Measurements from ENCODE around the gene SMAD7.

Gene SMAD7

GRCh38 chr18:48959921-48960920, 9.5 kb upstream of the SMAD7 start:
- DNase-seq (ENCODE audit: low spot score) = no peak

DNA sequence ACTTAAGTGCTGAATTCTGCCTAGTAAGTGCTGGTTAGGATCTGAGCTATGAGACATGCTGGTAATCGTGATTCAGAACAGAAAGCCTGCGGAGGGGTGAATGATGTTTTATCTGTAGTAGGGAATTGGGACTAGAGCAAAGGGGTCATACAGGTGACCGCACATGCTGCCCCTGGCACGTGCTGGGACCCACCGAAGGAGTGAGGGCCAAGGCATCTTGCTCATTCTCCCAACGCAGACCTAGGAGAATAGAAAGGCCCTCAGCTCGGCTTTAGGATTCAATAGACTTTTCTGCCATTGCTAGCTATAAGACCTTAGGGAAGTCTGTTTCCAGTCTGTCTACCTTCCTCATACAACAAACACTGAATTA, 8.8 kb upstream of the SMAD7 start:
- no peak for DNase-seq (ENCODE audit: low spot score)

DNA sequence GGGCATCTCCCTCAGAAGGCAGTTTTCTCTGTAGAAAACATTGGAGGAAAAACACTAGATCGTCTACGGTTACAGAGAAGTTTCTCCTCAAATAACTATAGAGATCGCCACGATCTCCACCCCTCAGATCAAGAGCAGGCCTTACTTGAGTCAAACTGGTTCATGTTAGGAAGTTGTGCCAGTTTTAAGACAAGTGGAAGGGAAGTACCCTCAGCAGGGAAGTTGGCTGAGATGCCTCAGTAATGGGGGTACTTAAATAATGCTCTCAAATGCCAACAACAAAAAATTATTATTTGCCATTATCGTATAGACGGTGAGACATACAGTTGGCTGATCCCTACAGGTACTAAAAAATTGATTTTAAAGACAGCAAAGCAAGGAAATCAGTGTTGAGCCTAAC, 8.2 kb upstream of the SMAD7 start:
- no peak for DNase-seq (ENCODE audit: low spot score)

GRCh38 chr18:48957616-48958015, 6.9 kb upstream of the SMAD7 start:
- DNase-seq (ENCODE audit: low spot score) = no peak

- no peak for DNase-seq (ENCODE audit: low spot score)
These were observed 6.4 kb upstream of the SMAD7 start for GRCh38 chr18:48957136-48957535.

DNA sequence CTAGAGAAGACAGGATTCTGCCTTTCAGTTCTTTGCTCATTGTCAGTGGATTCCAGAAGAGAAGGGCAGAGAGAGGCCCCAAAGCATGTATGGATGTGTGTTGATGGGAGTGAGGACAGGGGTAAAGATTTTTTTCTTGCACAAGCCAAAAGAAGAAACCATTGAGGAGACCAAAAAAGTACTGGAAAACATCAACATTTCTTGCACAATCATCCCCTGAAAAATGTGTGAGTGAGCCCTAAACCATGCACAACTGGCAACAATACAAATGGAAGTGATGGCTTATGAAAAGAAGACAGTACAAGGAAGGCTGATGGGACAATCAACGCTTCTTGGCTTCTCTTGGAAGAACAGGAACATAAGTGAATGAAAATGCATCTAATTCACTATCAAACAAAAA, 5.6 kb upstream of the SMAD7 start:
- DNase-seq (ENCODE audit: low spot score) = no peak

DNA sequence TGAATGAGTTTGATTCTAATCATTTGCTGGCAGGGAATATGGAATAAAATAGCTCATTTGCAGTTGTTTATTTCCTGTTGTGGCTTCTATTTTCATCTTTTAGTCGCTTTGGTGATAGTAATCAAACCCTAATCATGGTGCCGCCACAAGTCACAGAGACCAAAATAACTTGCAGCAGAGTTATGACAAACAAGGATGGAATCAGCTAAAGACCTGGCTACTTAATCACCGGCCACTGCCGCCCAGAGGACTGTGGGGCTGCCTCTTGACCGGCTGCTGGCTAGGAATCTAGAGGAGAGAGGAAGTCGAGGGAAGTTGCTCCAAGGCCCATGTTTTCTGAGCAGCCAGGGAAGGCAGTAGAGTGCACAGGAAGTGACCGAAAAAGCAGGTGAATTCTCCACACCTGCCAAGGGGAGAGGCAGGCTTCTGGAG, 5.1 kb upstream of the SMAD7 start:
- peak; percentile 76 for DNase-seq (ENCODE audit: low spot score)

- DNase-seq (ENCODE audit: low spot score) = no peak
These were observed 4.4 kb upstream of the SMAD7 start for GRCh38 chr18:48954886-48955819.

GRCh38 chr18:48953104-48953706, 2.4 kb upstream of the SMAD7 start:
- no peak for DNase-seq (ENCODE audit: low spot score)

GRCh38 chr18:48952287-48953103, 1.7 kb upstream of the SMAD7 start:
- DNase-seq (ENCODE audit: low spot score) = peak; percentile 82

DNA sequence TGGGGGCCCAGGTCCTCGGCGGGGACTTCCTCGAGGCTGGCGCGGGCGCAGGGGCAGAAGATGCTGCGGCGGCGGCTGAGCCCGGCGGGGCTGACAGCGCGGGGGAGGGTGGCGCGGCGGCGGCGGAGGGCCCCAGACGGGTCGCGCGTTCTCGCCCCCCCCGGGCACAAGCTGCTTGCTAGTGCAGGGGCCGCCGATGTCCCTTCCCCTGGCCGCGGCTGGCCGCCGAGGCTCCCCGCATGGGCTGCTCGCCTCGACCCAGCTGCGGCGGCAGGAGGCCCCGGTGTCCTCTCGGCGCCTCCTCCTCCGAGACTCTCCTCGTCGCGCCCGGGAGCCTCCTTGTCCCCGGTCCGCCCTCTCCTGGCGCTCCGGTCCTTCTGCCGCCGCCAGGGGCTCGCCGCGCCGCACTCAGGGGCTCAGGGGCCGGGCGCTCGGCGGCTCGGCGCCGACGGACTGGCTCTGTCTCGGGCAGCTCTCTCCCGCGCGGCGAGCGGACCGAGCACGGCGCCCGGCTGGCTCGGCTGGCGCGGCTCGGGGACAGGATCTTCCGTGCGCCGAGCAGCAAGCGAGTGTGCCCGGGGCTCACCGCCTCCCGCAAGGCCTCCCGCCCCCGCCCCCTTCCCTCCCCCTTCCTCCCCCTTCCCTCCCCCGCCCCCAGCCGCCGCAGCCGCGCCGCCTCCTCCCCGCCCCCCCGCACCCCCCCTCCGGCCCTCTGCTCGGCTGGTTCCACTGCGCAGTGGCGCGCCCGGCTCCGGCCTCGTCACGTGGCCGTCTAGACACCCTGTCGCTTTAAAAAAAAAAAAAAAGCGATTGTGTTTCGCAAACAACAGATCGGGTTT, 902 bp upstream of the SMAD7 start:
- DNase-seq (ENCODE audit: low spot score) = peak; percentile 91

DNA sequence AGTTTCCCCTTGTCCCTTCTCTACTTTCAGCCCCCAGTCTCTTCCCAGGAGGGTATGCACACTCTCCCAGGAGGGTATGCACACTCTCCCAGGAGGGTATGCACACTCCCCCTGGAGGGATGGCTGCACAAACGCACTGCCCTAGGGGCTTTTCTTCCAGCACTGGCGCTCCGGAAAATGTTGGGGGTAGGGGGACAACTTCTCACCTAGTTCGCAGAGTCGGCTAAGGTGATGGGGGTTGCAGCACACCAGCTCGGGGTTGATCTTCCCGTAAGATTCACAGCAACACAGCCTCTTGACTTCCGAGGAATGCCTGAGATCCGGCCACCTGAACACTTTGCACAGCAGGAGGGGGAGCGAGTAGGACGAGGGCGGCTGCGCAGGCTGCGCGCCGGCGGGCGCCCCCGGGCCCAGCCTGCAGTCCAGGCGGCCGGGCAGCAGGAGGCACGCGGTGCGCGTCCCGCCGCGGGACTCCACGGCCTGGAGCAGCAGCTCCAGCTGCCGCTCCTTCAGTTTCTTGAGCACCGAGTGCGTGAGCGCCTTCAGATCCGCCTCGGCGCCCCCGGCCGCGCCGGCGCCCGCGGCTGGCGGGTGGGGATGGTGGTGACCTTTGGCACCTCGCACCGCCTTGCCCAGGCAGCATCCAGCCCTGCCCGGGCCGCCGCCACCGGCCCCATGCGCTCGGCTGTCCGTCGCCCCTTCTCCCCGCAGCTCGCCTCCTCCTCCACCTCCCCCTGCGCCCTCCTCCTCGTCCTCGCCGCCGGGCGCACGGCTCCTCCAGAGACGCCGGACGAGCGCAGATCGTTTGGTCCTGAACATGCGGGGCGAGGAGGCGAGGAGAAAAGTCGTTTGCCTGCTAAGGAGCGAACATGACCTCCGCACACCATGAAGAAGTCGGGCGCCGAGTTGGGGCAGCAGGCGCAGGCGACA, 894 bp downstream of the SMAD7 start:
- no peak for DNase-seq (ENCODE audit: low spot score)

- DNase-seq (ENCODE audit: low spot score) = no peak
These were observed 1.6 kb downstream of the SMAD7 start for GRCh38 chr18:48949050-48949605.

DNA sequence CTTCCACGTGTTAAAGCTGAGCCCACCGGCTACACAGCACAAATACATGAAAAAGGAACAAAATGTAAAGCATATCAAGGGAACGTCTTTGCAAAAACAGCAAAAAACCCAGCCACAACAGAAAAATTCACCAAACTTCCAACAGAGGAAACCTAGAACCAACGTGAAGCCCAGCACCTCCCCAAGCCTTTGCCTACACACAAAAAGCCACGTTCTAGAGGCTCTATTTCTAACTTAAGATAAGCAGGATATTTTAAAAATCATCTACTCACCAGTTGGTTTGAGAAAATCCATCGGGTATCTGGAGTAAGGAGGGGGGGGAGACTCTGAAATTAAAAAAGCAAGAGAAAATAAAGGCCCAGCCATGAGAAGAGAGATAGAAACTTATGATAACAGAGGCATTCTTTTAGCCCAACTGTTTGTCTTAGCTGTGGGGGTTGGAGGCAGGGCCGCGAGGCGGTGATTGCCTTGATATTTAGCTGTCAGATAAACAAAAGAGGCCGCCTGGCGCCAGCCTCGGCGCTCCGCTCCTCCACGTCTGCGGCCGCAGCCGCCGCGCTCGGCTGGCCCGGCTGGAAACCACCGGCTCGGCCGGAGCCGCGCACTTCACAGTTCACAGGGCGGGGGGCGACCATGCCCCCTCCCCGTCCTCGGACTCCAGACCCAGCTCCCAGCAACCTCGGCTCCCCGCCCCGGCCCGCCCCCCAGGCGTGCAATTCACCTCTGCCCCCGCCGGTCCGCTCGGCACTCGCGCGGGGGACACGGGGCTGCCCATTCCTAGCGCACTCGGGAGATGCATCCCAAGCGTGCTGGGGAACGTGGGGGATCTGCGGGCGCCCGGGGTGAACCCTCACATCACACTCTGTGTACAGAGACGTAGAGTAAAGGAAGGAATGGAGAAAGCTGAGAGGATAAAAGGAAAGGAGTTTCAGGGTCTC, 2.4 kb downstream of the SMAD7 start:
- no peak for DNase-seq (ENCODE audit: low spot score)

- DNase-seq (ENCODE audit: low spot score) = no peak
These were observed 3.2 kb downstream of the SMAD7 start for GRCh38 chr18:48947560-48947959.

- DNase-seq (ENCODE audit: low spot score) = no peak
These were observed 3.7 kb downstream of the SMAD7 start for GRCh38 chr18:48947092-48947491.

DNA sequence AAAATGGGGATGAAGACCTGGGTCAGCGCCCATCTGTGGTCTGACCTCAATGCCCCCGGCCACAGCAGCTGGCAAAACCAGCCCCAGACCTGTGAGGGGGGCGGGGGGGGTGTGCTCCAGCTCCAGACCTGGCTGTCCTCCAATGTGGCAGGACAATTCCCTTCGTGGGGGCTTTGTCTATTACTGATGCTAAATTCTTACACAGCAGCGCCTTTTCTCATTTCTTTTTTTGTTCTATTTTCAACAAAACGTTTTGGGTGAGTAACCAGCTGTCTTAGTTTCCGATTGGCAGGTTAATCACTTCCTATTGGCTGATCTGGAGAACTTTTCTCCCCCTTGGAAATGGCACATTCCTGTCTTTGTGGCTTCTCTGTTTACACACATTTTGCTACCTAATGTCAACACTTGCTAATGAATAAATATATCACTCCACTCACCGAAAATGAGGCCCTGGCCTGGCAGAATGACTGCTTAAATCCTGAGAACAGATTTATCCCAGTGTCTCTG, 4.4 kb downstream of the SMAD7 start:
- no peak for DNase-seq (ENCODE audit: low spot score)

- no peak for DNase-seq (ENCODE audit: low spot score)
These were observed 4.9 kb downstream of the SMAD7 start for GRCh38 chr18:48945953-48946217.
